RPMI7951 (cell line): ENCODE results near the gene PSEN2. TPM values are rescaled to one million over a fixed set of nuclear protein-coding genes. Genes with fewer than 3 reads are reported as not detected.
"Not testable (repeated sequence)": the region's sequence is repeated elsewhere in the genome, so short reads cannot be mapped to it uniquely, and the experiment has no call there.

Experiments used
- DNase-seq: peaks from one replicate; pipeline ENCODE4 v3.0.0-alpha.2; 2012; ENCODE audit warnings: low read depth
- total RNA-seq: library from RNA; depleted of rRNA; stranded (reverse); fragments of >200 nt; shearing (Covaris generic); gene quantifications from 2 replicates; pipeline ENCODE4 v1.2.3, GENCODE V29; 2014; rRNA removed

PSEN2 gene
- 13.3 and 13.8 TPM in 2 replicates for total RNA-seq

- peak; percentile 69 for DNase-seq
These were observed at the start of gene PSEN2 for GRCh38 chr1:226870401-226871279. TSS of gene PSEN2 (plus strand) at chr1:226870616. CDS start at chr1:226881908, 11,292 bp downstream.

GRCh38 chr1:226820941-226821718, 49.3 kb upstream of the PSEN2 start:
- DNase-seq: peak; percentile 98

DNA sequence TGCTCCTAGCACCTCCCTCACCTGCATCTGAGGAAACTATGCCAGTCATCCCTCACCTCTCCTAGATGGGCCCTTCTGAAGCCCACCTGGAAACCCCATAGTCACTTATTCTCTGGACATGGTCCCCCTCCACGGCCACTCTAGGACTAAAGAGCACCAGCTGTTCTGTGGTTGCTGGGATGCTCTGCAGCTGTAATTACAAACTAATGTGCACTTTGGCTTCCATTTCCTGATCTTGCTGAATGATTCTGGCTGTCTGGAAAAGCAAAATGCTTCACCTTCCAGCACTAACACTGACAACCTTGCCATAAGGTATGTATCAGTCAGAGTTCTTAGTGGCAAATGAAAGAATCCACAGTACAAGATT, 48.7 kb upstream of the PSEN2 start:
- DNase-seq: peak; percentile 68

DNA sequence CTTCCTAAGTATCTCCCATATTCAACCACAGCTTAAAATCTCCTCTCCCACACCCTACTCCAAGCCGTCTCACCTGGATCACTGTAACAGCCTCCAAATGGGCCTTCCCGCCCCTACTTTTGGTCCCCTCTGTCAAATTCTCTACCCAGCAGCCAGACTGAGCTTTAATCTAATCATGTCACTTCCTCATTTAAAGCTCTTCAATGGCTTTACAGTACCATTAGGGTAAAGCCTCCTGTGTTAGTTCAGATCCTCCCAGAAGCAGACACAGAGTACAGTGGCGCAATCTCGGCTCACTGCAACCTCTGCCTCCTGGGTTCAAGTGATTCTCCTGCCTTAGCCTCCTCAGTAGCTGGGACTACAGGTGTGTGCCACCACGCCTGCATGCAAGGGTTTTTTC, 46.8 kb upstream of the PSEN2 start:
- DNase-seq: no peak

DNA sequence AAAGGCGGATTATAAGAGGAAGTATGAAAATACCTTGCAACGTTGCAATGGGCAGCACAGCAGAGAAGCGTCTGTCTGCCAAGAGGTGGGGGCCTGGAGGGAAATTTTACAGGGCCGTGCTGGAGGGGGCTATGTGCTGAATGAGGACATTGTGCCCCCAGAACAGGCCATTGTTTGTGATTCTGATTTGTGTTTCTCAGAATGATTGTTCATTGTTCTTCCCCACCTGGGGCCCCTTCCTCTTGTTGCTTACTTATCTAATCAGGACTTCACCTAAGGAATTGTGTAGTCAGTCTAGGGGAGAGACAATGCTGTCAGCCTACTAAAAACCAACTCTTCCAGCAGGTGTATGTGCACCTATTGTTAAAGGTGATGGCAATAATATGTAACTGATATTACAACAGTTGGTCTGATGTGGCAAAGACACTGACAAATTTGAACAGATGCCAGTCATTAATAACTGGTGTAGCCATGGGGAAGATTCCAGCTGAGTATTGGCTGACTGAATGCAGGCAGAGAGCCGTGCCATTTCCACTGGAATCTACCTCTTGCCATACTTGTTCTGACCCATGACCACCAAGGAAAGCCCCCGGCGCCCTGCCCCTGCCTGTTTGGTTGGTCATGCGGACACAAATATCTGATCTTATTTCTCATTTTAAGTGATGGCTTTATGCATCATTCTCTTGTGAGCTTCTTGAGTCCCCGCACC, 45.2 kb upstream of the PSEN2 start:
- DNase-seq: no peak

GRCh38 chr1:226825746-226826100, 44.7 kb upstream of the PSEN2 start:
- no peak for DNase-seq

DNA sequence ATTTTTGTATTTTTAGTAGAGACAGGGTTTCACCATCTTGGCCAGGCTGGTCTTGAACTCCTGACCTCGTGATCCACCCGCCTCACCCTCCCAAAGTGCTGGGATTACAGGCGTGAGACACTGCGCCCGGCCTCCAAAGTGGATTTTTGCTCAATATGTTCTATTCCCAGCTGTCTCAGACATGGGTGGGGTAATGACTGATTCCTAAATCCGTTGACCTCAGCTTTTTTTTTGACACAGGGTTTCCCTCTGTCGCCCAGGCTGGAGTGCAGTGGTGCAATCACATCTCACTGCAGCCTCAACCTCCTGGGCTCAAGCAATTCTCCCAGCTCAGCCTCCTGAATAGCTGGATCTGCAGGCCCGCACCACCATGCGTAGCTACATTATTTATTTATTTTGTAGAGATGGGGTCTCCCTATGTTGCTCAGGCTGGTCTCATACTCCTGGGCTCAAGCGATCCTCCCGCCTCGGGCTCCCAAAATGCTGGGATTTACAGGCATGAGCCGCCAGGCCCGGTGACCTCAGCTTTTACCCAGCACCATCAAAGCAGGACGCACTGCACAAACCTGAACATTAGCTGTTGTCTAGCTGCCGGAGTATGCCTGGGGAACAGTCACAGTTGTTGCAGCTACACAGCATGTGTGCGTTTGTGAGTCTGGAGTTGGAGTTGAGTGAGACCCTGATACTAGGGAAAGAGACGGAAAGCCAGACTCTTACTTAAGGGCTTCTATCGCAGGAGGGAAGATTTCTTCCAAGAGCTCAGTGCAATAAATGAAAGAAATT, 43.7 kb upstream of the PSEN2 start:
- no peak for DNase-seq

DNA sequence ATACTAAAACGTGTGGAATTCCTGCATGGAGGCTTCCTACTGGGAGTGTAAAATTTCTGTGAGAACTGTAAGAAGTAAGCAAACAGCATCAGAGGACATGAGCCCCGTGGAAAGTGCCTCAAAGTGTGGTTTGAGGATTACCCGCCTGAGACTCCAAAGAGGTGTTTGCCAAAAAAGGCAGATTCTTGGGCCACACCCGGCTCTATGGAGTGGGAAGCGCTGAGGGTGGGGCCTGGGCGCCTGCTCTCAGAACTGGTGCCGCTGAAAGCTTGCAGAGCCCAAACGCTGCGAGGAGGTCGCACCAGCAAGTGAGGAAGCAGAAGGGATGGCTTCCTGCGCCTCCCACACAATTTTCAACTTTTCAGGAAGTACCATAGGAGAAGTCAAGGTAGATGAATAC, 43.0 kb upstream of the PSEN2 start:
- no peak for DNase-seq

DNA sequence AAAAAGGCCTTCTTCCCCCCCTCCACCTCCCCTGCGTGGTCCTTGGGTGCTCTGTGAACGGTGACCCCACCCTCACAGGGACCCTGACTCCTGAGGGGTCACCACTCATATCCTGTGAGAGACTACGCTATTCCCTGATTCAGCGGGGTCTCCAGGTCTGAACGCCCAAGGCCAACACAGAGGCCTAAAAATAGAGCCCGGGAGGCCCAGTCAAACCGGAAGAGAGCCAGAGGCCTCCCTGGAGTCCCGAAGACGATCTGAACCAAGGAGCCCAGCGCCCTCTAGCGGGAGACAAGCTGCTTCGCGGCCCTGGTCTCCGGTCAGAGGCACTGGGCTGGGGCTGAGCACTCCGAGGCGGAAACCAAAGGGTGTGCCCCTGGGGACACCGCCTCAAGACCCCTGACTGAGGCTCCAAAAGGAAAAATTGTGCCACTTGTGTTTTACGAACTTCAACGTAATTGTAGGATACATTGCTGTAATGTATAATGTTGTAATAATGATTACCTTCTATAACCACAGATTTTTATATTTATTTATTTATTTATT, 42.4 kb upstream of the PSEN2 start:
- DNase-seq: peak; percentile 90

- DNase-seq: no peak
These were observed 41.3 kb upstream of the PSEN2 start for GRCh38 chr1:226829105-226829504.

DNA sequence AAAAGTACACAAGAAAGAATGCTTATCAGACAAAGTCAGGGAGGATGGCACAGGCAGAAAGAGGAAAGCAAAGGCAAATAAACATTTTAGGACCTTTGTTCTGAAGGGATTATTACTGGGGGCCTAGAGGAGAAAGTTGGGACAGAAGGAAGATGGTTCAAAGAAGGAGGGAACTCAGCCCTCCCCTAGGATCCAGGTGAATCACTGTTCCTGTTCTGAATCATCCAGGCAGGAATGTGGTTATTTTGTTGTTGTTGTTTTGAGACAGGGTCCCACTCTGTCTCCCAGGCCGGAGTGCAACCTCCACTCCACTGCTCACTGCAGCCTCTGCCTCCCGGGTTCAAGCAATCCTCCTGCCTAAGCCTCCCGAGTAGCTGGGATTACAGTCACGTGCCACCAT, 38.5 kb upstream of the PSEN2 start:
- no peak for DNase-seq

- no peak for DNase-seq
These were observed 37.8 kb upstream of the PSEN2 start for GRCh38 chr1:226832613-226833012.

DNA sequence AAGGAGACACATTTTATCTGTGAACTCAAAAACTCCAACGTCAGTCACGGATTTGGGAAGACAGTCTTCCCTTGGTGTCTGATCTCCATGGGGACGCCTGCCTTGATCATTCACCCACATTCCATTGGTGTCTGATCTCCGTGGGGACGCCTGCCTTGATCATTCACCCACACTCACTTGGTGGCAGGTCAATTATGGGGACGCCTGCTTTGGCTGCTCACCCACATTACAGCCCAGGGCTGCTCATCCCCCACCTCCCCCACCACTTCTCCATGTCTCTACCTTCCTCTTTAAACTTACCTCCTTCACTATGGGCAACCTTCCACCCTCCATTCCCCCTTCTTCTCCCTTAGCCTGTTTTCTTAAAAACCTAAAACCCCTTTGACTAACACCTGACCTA, 36.2 kb upstream of the PSEN2 start:
- not testable (repeated sequence) for DNase-seq

DNA sequence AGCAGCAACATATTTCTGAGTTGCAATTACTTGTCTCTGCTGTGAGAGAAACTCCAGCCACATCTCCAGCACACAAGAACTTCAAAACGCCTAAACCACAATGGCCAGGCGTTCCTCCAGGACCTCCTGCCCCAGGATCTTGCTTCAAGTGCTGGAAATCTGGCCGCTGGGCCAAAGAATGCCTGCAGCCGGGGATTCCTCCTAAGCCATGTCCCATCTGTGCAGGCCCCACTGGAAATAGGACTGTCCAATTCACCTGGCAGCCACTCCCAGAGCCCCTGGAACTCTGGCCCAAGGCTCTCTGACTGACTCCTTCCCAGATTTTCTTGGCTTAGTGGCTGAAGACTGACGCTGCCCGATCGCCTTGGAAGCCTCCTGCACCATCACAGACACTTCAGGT, 35.0 kb upstream of the PSEN2 start:
- not testable (repeated sequence) for DNase-seq

GRCh38 chr1:226837966-226838365, 32.5 kb upstream of the PSEN2 start:
- not testable (repeated sequence) for DNase-seq

GRCh38 chr1:226838456-226838855, 32.0 kb upstream of the PSEN2 start:
- DNase-seq: no peak

- DNase-seq: no peak
These were observed 24.8 kb upstream of the PSEN2 start for GRCh38 chr1:226845624-226846023.

DNA sequence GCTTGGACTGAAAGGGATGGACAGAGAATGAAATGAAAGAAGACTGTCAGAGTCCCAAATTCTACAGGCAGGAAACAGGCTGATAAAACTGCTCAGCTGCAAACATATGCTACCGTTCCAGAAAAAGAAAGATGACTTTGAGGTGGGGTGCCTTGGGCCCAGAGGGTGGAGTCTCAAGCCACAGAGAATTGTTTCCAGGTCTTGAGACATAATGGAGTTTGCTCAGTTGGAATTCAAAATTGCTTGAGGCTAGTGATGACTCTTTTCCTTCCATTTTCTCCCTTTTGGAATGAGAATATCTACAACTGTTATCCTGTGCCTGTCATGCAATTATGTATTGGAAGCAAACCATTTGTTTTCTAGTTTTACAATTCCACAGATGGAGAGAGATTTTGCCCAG, 23.6 kb upstream of the PSEN2 start:
- DNase-seq: peak; percentile 84

- not testable (repeated sequence) for DNase-seq
These were observed 15.9 kb upstream of the PSEN2 start for GRCh38 chr1:226854548-226854947.

GRCh38 chr1:226862890-226863289, 7.5 kb upstream of the PSEN2 start:
- peak; percentile 69 for DNase-seq

GRCh38 chr1:226863446-226863845, 7.0 kb upstream of the PSEN2 start:
- DNase-seq: peak; percentile 94
